ENCODE data around the gene LCN10. TPM values are rescaled to one million over a fixed set of nuclear protein-coding genes. Genes with fewer than 3 reads are reported as not detected.

LCN10 gene
- total RNA-seq, 2 experiments from 2014 or later: not detected

DNA sequence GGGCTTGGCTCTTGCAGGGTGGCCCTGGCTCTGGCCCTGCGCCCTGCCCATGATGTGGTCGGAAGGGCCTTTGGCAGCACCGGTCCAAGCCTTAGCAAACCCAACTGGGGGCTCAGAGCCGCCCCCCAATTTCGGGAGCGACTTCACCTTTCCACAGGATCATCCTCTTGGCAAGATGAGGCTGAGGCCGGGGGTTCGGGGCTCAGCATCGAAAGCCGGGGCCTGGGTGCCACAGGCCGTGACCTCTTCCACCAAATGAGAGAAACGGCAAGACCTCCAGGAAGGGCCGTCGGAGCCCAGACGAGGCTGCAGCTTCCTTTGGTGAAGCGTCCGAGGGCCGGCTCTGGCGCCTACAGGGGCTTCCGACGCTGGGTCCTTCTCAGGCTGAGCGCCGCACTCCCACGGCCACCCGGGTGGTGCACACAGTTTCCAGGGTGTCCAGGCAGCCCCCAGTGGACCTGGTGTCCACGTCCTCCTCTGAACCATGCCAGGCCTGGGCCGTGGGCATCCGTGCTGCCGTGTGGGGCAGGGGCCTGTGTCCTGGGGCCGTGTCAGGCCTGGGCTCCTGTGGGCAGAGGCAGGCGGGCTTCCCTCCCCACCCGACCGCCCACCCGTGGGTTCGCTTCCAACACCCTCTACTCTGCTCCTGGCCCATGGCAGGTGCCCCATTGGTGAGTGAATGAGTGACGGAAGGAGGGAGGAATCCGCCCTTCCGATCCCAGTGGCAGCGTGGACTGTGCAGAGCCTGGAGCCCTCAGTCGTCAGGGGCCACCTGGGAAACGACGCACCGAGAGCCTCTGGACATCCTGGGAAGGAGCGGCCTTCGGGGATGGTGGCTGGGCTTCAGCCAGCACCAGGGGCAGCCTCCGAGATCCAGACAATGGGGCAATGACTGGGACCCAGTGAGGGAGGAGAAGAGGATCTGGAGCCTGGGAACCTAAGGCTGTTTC is 50.3 kb downstream of the LCN10 start:
- no peak overlapping the region for H3K27ac ChIP-seq (ENCODE audit: low read depth in 1 of 2, low read length in 2 of 2)
- ChIA-PET CTCF (no interaction called here), POLR2A (no interaction called here)
- no peak overlapping the region for H3K27ac Mint-ChIP-seq
- DNase-seq (no peak), ATAC-seq (ENCODE audit: poor library complexity) (no peak)
- peaks cover 10% of the 10 kb centered on the region for H3K27me3 Mint-ChIP-seq
- H3K9me3 ChIP-seq (ENCODE audit: control insufficient read depth in 1 of 2, insufficient read depth in 1 of 2, low read length in 2 of 2): peaks cover 0 to 23% of the 10 kb centered on the region in 2 experiments
- H3K4me3 Mint-ChIP-seq: no peak overlapping the region
- H3K36me3 ChIP-seq (ENCODE audit: insufficient read depth, low read length): no peaks in the 10 kb centered on the region
- H3K4me1 Mint-ChIP-seq (ENCODE audit: low read depth): no peaks in the 10 kb centered on the region
- intact Hi-C loops (cut with DNase I, micrococcal nuclease): no loop called here
- TF ChIP-seq, protein P1, sequence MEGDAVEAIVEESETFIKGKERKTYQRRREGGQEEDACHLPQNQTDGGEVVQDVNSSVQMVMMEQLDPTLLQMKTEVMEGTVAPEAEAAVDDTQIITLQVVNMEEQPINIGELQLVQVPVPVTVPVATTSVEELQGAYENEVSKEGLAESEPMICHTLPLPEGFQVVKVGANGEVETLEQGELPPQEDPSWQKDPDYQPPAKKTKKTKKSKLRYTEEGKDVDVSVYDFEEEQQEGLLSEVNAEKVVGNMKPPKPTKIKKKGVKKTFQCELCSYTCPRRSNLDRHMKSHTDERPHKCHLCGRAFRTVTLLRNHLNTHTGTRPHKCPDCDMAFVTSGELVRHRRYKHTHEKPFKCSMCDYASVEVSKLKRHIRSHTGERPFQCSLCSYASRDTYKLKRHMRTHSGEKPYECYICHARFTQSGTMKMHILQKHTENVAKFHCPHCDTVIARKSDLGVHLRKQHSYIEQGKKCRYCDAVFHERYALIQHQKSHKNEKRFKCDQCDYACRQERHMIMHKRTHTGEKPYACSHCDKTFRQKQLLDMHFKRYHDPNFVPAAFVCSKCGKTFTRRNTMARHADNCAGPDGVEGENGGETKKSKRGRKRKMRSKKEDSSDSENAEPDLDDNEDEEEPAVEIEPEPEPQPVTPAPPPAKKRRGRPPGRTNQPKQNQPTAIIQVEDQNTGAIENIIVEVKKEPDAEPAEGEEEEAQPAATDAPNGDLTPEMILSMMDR (IDR thresholded peaks at IDR 0.05): no peak
- H3K27me3 ChIP-seq (ENCODE audit: control insufficient read depth in 1 of 2, insufficient read depth in 2 of 2, low read length in 2 of 2): peaks cover 8 to 11% of the 10 kb centered on the region in 2 experiments
- H3K36me3 Mint-ChIP-seq (ENCODE audit: low read depth): no peaks in the 10 kb centered on the region
- H3K4me1 ChIP-seq (ENCODE audit: insufficient read depth, low read length): peaks cover 10% of the 10 kb centered on the region
- H3K9me3 Mint-ChIP-seq: no peaks in the 10 kb centered on the region
- no peak overlapping the region for H3K4me3 ChIP-seq (ENCODE audit: low read length)

DNA sequence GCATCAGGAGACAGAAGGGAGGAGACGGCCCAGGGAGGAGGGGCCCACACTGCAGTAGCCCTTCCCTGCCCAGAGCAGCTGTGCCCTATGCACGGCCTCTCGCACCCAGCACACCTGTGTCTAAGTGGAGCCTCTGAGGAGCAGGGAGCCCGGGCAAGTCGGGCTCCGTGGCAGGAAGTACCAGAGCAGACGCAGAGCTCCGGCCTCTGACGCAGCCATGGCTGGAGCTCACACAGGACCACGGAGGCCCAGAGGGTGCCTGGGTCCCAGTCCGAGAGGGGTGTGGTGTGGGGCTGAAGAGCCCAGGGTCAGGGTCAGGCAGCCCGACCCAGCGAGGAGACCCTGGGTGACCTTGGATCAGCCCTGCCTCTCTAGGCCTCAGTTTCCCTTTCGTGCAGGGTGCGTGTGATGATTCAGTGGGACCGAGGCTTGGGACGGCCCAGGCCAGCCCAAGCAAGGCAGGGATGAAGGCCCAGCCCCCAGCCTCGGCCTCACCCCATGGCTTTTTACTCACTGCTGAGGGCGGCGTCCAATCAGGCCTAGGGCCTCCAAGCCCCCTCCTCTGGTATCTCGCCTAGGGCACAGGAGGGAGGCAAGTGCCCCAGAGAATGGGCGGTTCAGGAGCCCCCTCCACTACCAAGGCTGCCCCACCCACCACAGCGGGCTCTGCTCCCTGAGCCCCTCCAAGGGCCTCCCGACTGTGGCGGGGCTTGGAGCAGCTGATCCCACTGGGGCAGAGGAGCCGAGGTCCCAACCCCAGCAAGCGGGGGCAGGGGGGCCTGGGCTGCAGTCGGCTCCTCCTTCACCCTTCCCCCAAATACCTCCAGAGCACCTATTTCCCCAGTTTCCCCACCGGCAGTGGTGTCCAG is 51.2 kb downstream of the LCN10 start:
- TF ChIP-seq, protein P1 (IDR thresholded peaks at IDR 0.05): no peak
- H3K27me3 Mint-ChIP-seq: peaks cover 6% of the 10 kb centered on the region
- H3K36me3 ChIP-seq (ENCODE audit: insufficient read depth, low read length): no peaks in the 10 kb centered on the region
- peaks cover 6 to 11% of the 10 kb centered on the region in 2 experiments for H3K27me3 ChIP-seq (ENCODE audit: control insufficient read depth in 1 of 2, insufficient read depth in 2 of 2, low read length in 2 of 2)
- no peak for DNase-seq
- H3K9me3 ChIP-seq (ENCODE audit: control insufficient read depth in 1 of 2, insufficient read depth in 1 of 2, low read length in 2 of 2): peaks cover 0 to 19% of the 10 kb centered on the region in 2 experiments
- ChIA-PET CTCF (no interaction called here), POLR2A (no interaction called here)
- H3K9me3 Mint-ChIP-seq: no peaks in the 10 kb centered on the region
- H3K36me3 Mint-ChIP-seq (ENCODE audit: low read depth): no peaks in the 10 kb centered on the region
- ATAC-seq (ENCODE audit: poor library complexity): no peak
- H3K4me3 Mint-ChIP-seq: no peak overlapping the region
- H3K4me3 ChIP-seq (ENCODE audit: low read length): no peak overlapping the region
- no peaks in the 10 kb centered on the region for H3K4me1 Mint-ChIP-seq (ENCODE audit: low read depth)
- no peak overlapping the region for H3K27ac ChIP-seq (ENCODE audit: low read depth in 1 of 2, low read length in 2 of 2)
- H3K27ac Mint-ChIP-seq: no peak overlapping the region
- intact Hi-C loops (cut with DNase I, micrococcal nuclease): no loop called here
- H3K4me1 ChIP-seq (ENCODE audit: insufficient read depth, low read length): peaks cover 12% of the 10 kb centered on the region

DNA sequence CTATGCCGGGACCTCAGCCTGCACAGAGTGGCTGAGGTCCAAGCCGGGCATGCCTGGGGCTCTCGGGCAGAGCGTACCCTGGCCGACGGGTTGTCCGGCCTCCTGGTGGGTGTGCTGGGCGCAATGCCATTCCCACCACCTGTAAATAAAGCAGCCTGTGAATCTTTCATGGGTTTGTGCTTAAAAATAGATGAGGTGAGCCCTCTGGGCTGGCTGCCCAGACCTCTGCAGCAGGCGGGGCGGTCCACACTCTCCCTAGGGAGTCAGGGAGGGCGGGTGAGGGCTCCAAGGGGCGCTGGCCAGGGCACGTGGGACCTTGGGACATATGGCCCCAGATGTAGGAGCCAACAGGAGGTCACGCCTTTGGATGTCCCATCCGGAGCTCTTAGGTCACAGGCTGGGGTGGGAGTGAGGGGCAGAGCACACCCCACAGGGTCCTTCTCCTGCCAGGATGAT is 51.9 kb downstream of the LCN10 start:
- TF ChIP-seq, protein P1 (IDR thresholded peaks at IDR 0.05): no peak
- intact Hi-C loops (cut with DNase I, micrococcal nuclease): no loop called here
- POLR2A ChIA-PET: interaction anchor here (0.9 kb wide), 1 partner anchor 37 kb away, joined by 3 read pairs; no protein-coding TSS in a partner anchor

More for the DNA sequence above, 51.9 kb downstream of the LCN10 start:
- peaks cover 4 to 6% of the 10 kb centered on the region in 2 experiments for H3K27me3 ChIP-seq (ENCODE audit: control insufficient read depth in 1 of 2, insufficient read depth in 2 of 2, low read length in 2 of 2)
- peaks cover 0 to 12% of the 10 kb centered on the region in 2 experiments for H3K9me3 ChIP-seq (ENCODE audit: control insufficient read depth in 1 of 2, insufficient read depth in 1 of 2, low read length in 2 of 2)
- H3K4me3 ChIP-seq (ENCODE audit: low read length): no peak overlapping the region
- Mint-ChIP-seq H3K9me3 (no peaks in the 10 kb centered on the region), H3K36me3 (ENCODE audit: low read depth) (no peaks in the 10 kb centered on the region), H3K27me3 (peaks cover 6% of the 10 kb centered on the region), H3K4me3 (no peak overlapping the region), H3K27ac (no peak overlapping the region), H3K4me1 (ENCODE audit: low read depth) (no peaks in the 10 kb centered on the region)
- no peak overlapping the region for H3K27ac ChIP-seq (ENCODE audit: low read depth in 1 of 2, low read length in 2 of 2)
- ATAC-seq (ENCODE audit: poor library complexity): no peak
- H3K4me1 ChIP-seq (ENCODE audit: insufficient read depth, low read length): peaks cover 16% of the 10 kb centered on the region
- H3K36me3 ChIP-seq (ENCODE audit: insufficient read depth, low read length): no peaks in the 10 kb centered on the region
- CTCF ChIA-PET: no interaction called here
- DNase-seq: no peak

All from CD4-positive, alpha-beta T cell (primary cell).